ENCODE results near the gene EGR4. TPM values are rescaled to one million over a fixed set of nuclear protein-coding genes. Genes with fewer than 3 reads are reported as not detected.

Gene EGR4
- total and polyA plus RNA-seq, 7 experiments from 2014 or later: 0.15 to 0.16 (median 0.15) TPM; not detected in 4

- no peak overlapping the region for H3K27ac ChIP-seq (ENCODE audit: low read depth, low read length)
- H3K4me3 Mint-ChIP-seq: no peak overlapping the region
- peak overlapping the region in 3 of 9 donors; percentile 20 to 71 (median 51) for H3K27ac Mint-ChIP-seq
- ChIA-PET CTCF (no interaction called here), POLR2A (interaction anchor here (1.1 to 1.2 kb wide), 3 partner anchors 8 to 20 kb away, joined by 3 to 4 read pairs (median 4); partner anchors contain the start of gene CCT7)
- no peaks in the 10 kb centered on the region for H3K27me3 ChIP-seq (ENCODE audit: control insufficient read depth in 2 of 2, insufficient read depth in 2 of 2, low read length in 2 of 2)
- H3K9me3 Mint-ChIP-seq: no peaks in the 10 kb centered on the region
- no peaks in the 10 kb centered on the region for H3K27me3 Mint-ChIP-seq
- intact Hi-C loops (cut with micrococcal nuclease): no loop called here
- peaks cover 0 to 32% (median 19%) of the 10 kb centered on the region in 5 donors for H3K36me3 Mint-ChIP-seq
- H3K36me3 ChIP-seq (ENCODE audit: control insufficient read depth in 2 of 3, insufficient read depth in 3 of 3, low read length in 3 of 3): peaks cover 15 to 62% (median 21%) of the 10 kb centered on the region in 3 experiments
- DNase-seq (no peak), ATAC-seq (no peak)
- no peak overlapping the region for H3K4me3 ChIP-seq (ENCODE audit: low read length)
- H3K9me3 ChIP-seq (ENCODE audit: control insufficient read depth in 2 of 3, low read length in 3 of 3): no peaks in the 10 kb centered on the region
- H3K4me1 Mint-ChIP-seq: peaks cover 0 to 18% (median 9%) of the 10 kb centered on the region in 7 donors
- H3K4me1 ChIP-seq (ENCODE audit: control insufficient read depth in 2 of 2, insufficient read depth in 2 of 2, low read length in 2 of 2): peaks cover 0 to 6% of the 10 kb centered on the region in 2 donors
Measured at GRCh38 chr2:73254343-73255006, 38.9 kb downstream of the EGR4 start.

DNA sequence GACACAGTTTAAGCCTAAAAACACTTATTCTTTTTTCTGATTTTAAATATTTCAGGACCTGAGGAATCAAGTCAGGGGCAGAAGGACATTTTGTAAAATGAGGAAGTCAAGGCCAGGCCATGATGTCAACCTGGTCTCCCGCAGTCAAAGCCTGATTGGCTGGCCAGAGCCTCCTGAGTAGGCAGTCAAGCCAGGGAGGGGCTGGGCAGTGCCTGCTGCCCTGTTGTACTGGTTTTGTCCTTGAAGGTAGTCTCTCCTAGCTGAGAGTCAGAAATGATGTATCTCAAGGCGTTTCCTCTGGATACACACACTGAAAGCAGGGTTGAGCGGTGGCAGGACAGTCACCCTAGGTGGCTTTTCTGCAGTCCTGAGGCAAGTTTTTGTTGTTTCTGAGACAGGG lies 39.4 kb downstream of the EGR4 start:
- peak; percentile 25 for ATAC-seq
- no peaks in the 10 kb centered on the region for H3K9me3 Mint-ChIP-seq
- DNase-seq: no peak
- Histone ChIP-seq H3K27me3 (ENCODE audit: control insufficient read depth in 2 of 2, insufficient read depth in 2 of 2, low read length in 2 of 2) (no peaks in the 10 kb centered on the region), H3K4me3 (ENCODE audit: low read length) (no peak overlapping the region), H3K36me3 (ENCODE audit: control insufficient read depth in 2 of 3, insufficient read depth in 3 of 3, low read length in 3 of 3) (peaks cover 20 to 62% (median 21%) of the 10 kb centered on the region in 3 experiments), H3K27ac (ENCODE audit: low read depth, low read length) (no peak overlapping the region), H3K9me3 (ENCODE audit: control insufficient read depth in 2 of 3, low read length in 3 of 3) (no peaks in the 10 kb centered on the region), H3K4me1 (ENCODE audit: control insufficient read depth in 2 of 2, insufficient read depth in 2 of 2, low read length in 2 of 2) (peaks cover 0 to 6% of the 10 kb centered on the region in 2 donors)
- peak overlapping the region in 2 of 9 donors; percentile 3 to 25 for H3K27ac Mint-ChIP-seq
- H3K4me3 Mint-ChIP-seq: no peak overlapping the region
- ChIA-PET POLR2A (interaction anchor here (1.1 to 1.2 kb wide), 2 partner anchors 9 to 20 kb away, joined by 3 to 4 read pairs; partner anchors contain the start of gene CCT7), CTCF (no interaction called here)
- intact Hi-C loops (cut with micrococcal nuclease): loop anchor here in 1 of 2 donors (2.0 kb wide), 1 partner anchor 19 kb away; the partner anchor contains the start of gene CCT7
- H3K27me3 Mint-ChIP-seq: no peaks in the 10 kb centered on the region
- H3K36me3 Mint-ChIP-seq: peaks cover 0 to 35% (median 22%) of the 10 kb centered on the region in 5 donors
- H3K4me1 Mint-ChIP-seq: peaks cover 0 to 16% (median 8%) of the 10 kb centered on the region in 7 donors

- CTCF ChIA-PET: no interaction called here
- intact Hi-C loops (cut with micrococcal nuclease): loop anchor here in 1 of 2 donors (2.0 kb wide), 1 partner anchor 19 kb away; the partner anchor contains the start of gene CCT7
- Histone ChIP-seq H3K36me3 (ENCODE audit: control insufficient read depth in 2 of 3, insufficient read depth in 3 of 3, low read length in 3 of 3) (peaks cover 20 to 62% (median 21%) of the 10 kb centered on the region in 3 experiments), H3K27me3 (ENCODE audit: control insufficient read depth in 2 of 2, insufficient read depth in 2 of 2, low read length in 2 of 2) (no peaks in the 10 kb centered on the region), H3K27ac (ENCODE audit: low read depth, low read length) (peak overlapping the region; percentile 31), H3K9me3 (ENCODE audit: control insufficient read depth in 2 of 3, low read length in 3 of 3) (no peaks in the 10 kb centered on the region), H3K4me3 (ENCODE audit: low read length) (no peak overlapping the region), H3K4me1 (ENCODE audit: control insufficient read depth in 2 of 2, insufficient read depth in 2 of 2, low read length in 2 of 2) (peaks cover 0 to 6% of the 10 kb centered on the region in 2 donors)
- Mint-ChIP-seq H3K9me3 (no peaks in the 10 kb centered on the region), H3K4me3 (no peak overlapping the region), H3K27ac (peak overlapping the region in 2 of 9 donors; percentile 23 to 52), H3K4me1 (peaks cover 0 to 14% (median 6%) of the 10 kb centered on the region in 7 donors), H3K27me3 (no peaks in the 10 kb centered on the region), H3K36me3 (peaks cover 0 to 38% (median 22%) of the 10 kb centered on the region in 5 donors)
- POLR2A ChIA-PET: interaction anchor here (1.2 kb wide), 1 partner anchor 19 kb away, joined by 4 read pairs; the partner anchor contains the start of gene CCT7
- ATAC-seq: no peak
- no peak for DNase-seq
Measured at GRCh38 chr2:73253400-73253799, 39.9 kb downstream of the EGR4 start.

DNA sequence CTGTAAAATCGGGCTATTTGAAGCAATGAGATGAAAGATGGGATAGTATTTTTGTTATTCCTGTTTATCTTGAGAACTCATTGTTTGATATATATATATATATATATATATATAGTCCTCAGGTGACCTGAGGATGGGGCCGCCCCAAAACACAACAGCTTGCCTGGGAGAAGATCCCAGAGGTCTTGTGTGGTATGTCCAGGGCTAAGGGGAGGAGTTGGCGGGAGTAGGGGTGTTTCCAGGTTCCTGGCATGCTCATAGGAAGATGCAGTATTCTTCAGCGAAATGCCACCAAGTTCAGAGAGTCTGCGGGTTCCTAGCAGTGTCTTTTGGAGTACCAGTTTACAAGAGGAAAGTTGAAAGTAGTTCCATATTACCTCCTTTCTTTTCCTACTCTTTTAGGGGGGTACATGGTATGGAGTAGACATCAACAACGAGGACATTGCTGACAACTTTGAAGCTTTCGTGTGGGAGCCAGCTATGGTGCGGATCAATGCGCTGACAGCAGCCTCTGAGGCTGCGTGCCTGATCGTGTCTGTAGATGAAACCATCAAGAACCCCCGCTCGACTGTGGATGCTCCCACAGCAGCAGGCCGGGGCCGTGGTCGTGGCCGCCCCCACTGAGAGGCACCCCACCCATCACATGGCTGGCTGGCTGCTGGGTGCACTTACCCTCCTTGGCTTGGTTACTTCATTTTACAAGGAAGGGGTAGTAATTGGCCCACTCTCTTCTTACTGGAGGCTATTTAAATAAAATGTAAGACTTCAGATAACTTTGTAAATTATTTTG lies 40.9 kb downstream of the EGR4 start:
- Mint-ChIP-seq H3K4me3 (no peak overlapping the region), H3K9me3 (no peaks in the 10 kb centered on the region), H3K27me3 (no peaks in the 10 kb centered on the region), H3K27ac (peak overlapping the region in 3 of 9 donors; percentile 30 to 45 (median 43)), H3K36me3 (peaks cover 0 to 41% (median 22%) of the 10 kb centered on the region in 5 donors), H3K4me1 (peaks cover 0 to 9% (median 3%) of the 10 kb centered on the region in 7 donors)
- CTCF ChIA-PET: no interaction called here
- Histone ChIP-seq H3K9me3 (ENCODE audit: control insufficient read depth in 2 of 3, low read length in 3 of 3) (no peaks in the 10 kb centered on the region), H3K4me3 (ENCODE audit: low read length) (no peak overlapping the region), H3K36me3 (ENCODE audit: control insufficient read depth in 2 of 3, insufficient read depth in 3 of 3, low read length in 3 of 3) (peaks cover 20 to 69% (median 21%) of the 10 kb centered on the region in 3 experiments), H3K4me1 (ENCODE audit: control insufficient read depth in 2 of 2, insufficient read depth in 2 of 2, low read length in 2 of 2) (no peaks in the 10 kb centered on the region), H3K27me3 (ENCODE audit: control insufficient read depth in 2 of 2, insufficient read depth in 2 of 2, low read length in 2 of 2) (no peaks in the 10 kb centered on the region), H3K27ac (ENCODE audit: low read depth, low read length) (no peak overlapping the region)
- DNase-seq (no peak), ATAC-seq (no peak)
- POLR2A ChIA-PET: no interaction called here
- intact Hi-C loops (cut with micrococcal nuclease): loop anchor here in 1 of 2 donors (2.0 kb wide), 1 partner anchor 18 kb away; the partner anchor contains the start of gene CCT7

DNA sequence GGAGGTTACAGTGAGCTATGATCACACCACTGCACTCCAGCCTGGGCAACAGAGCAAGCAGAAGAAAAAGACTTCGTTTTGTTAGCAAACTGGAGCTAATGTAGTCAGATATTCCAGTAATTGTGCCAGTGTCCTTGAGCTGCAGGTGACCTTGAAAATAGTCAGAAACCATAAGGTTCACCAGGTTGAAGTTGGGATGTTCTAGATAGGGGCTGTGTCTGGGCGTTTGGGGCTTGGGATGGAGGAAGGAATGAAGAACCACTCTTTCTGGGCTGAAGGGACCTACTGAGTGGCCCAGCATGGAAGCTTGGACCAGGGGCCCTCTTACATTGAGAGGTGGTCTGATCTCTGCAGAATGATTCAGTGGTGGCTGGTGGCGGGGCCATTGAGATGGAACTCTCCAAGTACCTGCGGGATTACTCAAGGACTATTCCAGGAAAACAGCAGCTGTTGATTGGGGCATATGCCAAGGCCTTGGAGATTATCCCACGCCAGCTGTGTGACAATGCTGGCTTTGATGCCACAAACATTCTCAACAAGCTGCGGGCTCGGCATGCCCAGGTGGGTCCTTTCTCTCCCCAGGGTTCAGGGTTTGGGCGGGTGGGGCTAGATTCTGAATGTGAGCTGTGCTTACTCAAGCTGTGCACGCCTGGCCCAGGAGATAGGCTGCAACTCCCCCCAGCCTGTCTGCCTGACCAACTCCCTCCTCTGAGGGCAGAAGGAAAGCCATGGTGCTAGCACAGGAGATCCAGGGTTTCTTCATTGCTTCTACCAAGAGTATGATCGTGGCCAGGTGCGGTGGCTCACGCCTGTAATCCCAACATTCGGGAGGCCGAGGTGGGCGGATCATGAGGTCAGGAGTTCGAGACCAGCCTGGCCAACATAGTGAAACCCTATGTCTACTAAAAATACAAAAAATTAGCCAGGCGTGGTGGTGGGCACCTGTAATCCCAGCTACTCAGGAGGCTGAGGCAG lies 42.2 kb downstream of the EGR4 start:
- Mint-ChIP-seq H3K4me3 (no peak overlapping the region), H3K9me3 (no peaks in the 10 kb centered on the region), H3K4me1 (peaks cover 0 to 10% (median 0%) of the 10 kb centered on the region in 7 donors), H3K36me3 (peaks cover 9 to 53% (median 31%) of the 10 kb centered on the region in 5 donors), H3K27ac (no peak overlapping the region), H3K27me3 (no peaks in the 10 kb centered on the region)
- DNase-seq: no peak
- no peak for ATAC-seq
- ChIA-PET POLR2A (interaction anchor here (1.0 to 2.2 kb wide), 2 partner anchors 16 to 17 kb away, joined by 3 to 12 read pairs; partner anchors contain the start of gene CCT7), CTCF (interaction anchor here (1.7 kb wide), 1 partner anchor 15 kb away, joined by 4 read pairs; no protein-coding TSS in a partner anchor)
- intact Hi-C loops (cut with micrococcal nuclease): no loop called here
- H3K4me3 ChIP-seq (ENCODE audit: low read length): no peak overlapping the region
- H3K27ac ChIP-seq (ENCODE audit: low read depth, low read length): no peak overlapping the region
- H3K27me3 ChIP-seq (ENCODE audit: control insufficient read depth in 2 of 2, insufficient read depth in 2 of 2, low read length in 2 of 2): no peaks in the 10 kb centered on the region
- peaks cover 30 to 82% (median 31%) of the 10 kb centered on the region in 3 experiments for H3K36me3 ChIP-seq (ENCODE audit: control insufficient read depth in 2 of 3, insufficient read depth in 3 of 3, low read length in 3 of 3)
- H3K4me1 ChIP-seq (ENCODE audit: control insufficient read depth in 2 of 2, insufficient read depth in 2 of 2, low read length in 2 of 2): no peaks in the 10 kb centered on the region
- no peaks in the 10 kb centered on the region for H3K9me3 ChIP-seq (ENCODE audit: control insufficient read depth in 2 of 3, low read length in 3 of 3)
